HFF-Myc (cell line): ENCODE measurements around the gene WDR33.
"Not testable (repeated sequence)": the region's sequence is repeated elsewhere in the genome, so short reads cannot be mapped to it uniquely, and the experiment has no call there.

Source experiments
- DNase-seq: peaks from one replicate; pipeline ENCODE4 v3.0.0-alpha.2; 2011; ENCODE audit warnings: low read depth; ENCODE audit errors: extremely low read depth
- H3K4me3 ChIP-seq: replicated peaks from 2 replicates; pipeline ENCODE4 v1.5.1; 2011; ENCODE audit warnings: low read depth, mild to moderate bottlenecking, control low read depth, low read length
- CTCF ChIP-seq: IDR thresholded peaks from 2 replicates; pipeline ENCODE4 v1.5.1; 2012; ENCODE audit warnings: mild to moderate bottlenecking, low read depth, low read length, control low read depth; ENCODE audit errors: missing control alignments

WDR33 gene

GRCh38 chr2:127776122-127776780 lies 34.7 kb downstream of the WDR33 start:
- no peak for TF ChIP-seq CTCF
- no peak overlapping the region for H3K4me3 ChIP-seq
- DNase-seq, result no peak

- no peak overlapping the region for H3K4me3 ChIP-seq
- TF ChIP-seq CTCF, result no peak
- no peak for DNase-seq
Observed at GRCh38 chr2:127771756-127772155, 39.2 kb downstream of the WDR33 start.

GRCh38 chr2:127770973-127771735 lies 39.8 kb downstream of the WDR33 start:
- H3K4me3 ChIP-seq, result no peak overlapping the region
- no peak for TF ChIP-seq CTCF
- DNase-seq, result peak; percentile 21

- H3K4me3 ChIP-seq, result not testable (repeated sequence)
Observed at GRCh38 chr2:127770534-127770933, 40.4 kb downstream of the WDR33 start.

GRCh38 chr2:127769587-127769986 lies 41.4 kb downstream of the WDR33 start:
- DNase-seq, result no peak
- no peak overlapping the region for H3K4me3 ChIP-seq
- TF ChIP-seq CTCF, result no peak

More at GRCh38 chr2:127770534-127770933, 40.4 kb downstream of the WDR33 start:
- DNase-seq, result not testable (repeated sequence)

GRCh38 chr2:127768775-127769479 lies 42.0 kb downstream of the WDR33 start:
- no peak for TF ChIP-seq CTCF
- no peak overlapping the region for H3K4me3 ChIP-seq
- DNase-seq, result no peak

- H3K4me3 ChIP-seq, result no peak overlapping the region
- no peak for DNase-seq
- TF ChIP-seq CTCF, result no peak
Observed at GRCh38 chr2:127763776-127764175, 47.2 kb downstream of the WDR33 start.
